ENCODE data around the gene PAX4. TPM values are rescaled to one million over a fixed set of nuclear protein-coding genes. Genes with fewer than 3 reads are reported as not detected.

PAX4 gene
- total RNA-seq, 2 donors from 2014 or later = not detected

DNA sequence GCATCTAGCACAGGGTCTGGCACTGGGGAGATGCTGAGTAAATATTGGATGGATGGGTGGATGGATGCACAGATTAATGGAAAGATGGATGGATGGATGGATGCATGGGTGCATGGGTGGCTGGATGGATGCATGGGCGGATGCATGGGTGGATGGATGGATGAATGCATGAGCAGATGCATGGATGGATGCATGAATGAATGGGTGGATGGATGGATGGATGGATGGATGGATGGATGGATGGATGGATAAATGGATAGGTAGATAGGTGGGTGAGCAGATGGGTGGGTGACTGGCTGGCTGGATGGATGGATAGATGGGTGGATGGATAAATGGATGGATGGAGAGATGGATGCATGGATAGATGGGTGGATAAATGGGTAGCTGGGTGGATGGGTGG is 5.7 kb downstream of the PAX4 start:
- Histone ChIP-seq H3K27ac (no peak overlapping the region), H3K27me3 (no peaks in the 10 kb centered on the region)

DNA sequence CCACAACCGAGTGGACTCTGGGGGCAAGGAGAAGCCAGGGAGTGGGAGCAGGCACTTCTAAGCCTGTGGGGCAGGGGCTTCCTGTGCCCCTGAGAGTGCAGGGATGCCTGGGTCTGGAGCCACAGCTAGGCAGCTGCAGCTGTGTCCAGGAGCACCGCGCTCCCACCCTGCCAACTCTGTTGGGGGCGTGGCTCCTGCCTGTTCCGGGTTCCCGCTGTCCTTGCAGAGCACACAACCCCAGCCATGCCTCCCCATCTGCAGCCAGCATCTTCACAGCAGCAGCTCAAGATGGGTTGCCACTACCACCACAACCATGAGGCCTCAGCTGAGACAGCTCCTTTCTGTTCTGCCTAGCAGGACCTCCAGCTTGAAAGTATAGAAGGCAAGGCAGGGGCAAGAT is 8.6 kb downstream of the PAX4 start:
- Histone ChIP-seq H3K27me3 (no peaks in the 10 kb centered on the region), H3K4me3 (no peak overlapping the region), H3K9me3 (peaks cover 0 to 12% of the 10 kb centered on the region in 2 donors), H3K36me3 (no peaks in the 10 kb centered on the region), H3K4me1 (no peaks in the 10 kb centered on the region), H3K27ac (no peak overlapping the region)
- TF ChIP-seq, protein P1, sequence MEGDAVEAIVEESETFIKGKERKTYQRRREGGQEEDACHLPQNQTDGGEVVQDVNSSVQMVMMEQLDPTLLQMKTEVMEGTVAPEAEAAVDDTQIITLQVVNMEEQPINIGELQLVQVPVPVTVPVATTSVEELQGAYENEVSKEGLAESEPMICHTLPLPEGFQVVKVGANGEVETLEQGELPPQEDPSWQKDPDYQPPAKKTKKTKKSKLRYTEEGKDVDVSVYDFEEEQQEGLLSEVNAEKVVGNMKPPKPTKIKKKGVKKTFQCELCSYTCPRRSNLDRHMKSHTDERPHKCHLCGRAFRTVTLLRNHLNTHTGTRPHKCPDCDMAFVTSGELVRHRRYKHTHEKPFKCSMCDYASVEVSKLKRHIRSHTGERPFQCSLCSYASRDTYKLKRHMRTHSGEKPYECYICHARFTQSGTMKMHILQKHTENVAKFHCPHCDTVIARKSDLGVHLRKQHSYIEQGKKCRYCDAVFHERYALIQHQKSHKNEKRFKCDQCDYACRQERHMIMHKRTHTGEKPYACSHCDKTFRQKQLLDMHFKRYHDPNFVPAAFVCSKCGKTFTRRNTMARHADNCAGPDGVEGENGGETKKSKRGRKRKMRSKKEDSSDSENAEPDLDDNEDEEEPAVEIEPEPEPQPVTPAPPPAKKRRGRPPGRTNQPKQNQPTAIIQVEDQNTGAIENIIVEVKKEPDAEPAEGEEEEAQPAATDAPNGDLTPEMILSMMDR (IDR thresholded peaks at IDR 0.05) = no peak
- DNase-seq (ENCODE audit: low spot score) = no peak

More for the DNA sequence above, 5.7 kb downstream of the PAX4 start:
- H3K4me3 ChIP-seq = no peak overlapping the region
- peak; percentile 16 for DNase-seq (ENCODE audit: low spot score)
- H3K4me1 ChIP-seq = no peaks in the 10 kb centered on the region
- no peaks in the 10 kb centered on the region for H3K36me3 ChIP-seq
- H3K9me3 ChIP-seq = peaks cover 0 to 12% of the 10 kb centered on the region in 2 donors
- TF ChIP-seq, protein P1 (IDR thresholded peaks at IDR 0.05) = no peak

DNA sequence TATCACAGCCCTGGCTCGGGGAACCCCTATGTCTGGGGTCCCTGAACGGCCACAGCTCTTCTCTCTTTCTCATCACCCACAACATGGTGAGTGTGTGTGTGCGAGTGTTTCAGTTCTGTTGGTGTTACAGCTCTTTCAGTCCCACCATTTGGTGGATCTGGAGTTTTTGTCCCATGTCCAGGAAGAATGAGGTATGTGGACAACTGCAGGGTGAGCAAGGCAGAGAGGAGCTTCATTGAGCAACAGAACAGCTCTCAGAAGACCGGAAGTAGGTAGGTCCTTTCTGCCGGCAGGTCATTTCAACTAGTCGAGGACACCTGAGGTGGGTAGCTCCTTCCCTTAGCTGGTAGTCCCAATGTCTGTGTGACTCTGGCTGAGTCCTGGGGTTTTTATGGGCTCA is 9.5 kb downstream of the PAX4 start:
- H3K9me3 ChIP-seq = peaks cover 0 to 12% of the 10 kb centered on the region in 2 donors
- H3K36me3 ChIP-seq = no peaks in the 10 kb centered on the region
- no peak overlapping the region for H3K4me3 ChIP-seq
- no peaks in the 10 kb centered on the region for H3K27me3 ChIP-seq
- H3K27ac ChIP-seq = no peak overlapping the region
- DNase-seq (ENCODE audit: low spot score) = no peak
- no peaks in the 10 kb centered on the region for H3K4me1 ChIP-seq
- TF ChIP-seq, protein P1 (IDR thresholded peaks at IDR 0.05) = no peak

DNA sequence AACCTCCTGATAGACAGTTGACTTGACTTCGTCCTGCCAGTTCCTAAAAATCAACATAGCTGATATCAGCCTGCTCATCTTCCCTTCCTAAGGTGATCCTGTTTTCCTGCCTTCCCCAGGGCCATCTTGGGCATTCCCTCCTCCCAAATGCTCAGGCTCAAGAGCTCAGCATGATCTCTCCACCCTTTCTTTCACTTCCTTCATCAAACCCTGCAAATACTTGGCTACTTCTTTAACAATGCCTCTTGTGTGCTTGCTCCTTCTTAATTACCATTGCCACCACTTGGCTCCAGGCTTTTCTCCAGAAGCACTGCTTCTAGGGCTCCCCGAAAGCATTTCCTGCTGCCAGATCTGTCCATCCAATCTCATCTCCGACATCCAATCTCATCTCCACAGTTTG is 17.1 kb downstream of the PAX4 start:
- H3K4me3 ChIP-seq = no peak overlapping the region
- no peaks in the 10 kb centered on the region for H3K36me3 ChIP-seq
- TF ChIP-seq, protein P1 (IDR thresholded peaks at IDR 0.05) = no peak

DNA sequence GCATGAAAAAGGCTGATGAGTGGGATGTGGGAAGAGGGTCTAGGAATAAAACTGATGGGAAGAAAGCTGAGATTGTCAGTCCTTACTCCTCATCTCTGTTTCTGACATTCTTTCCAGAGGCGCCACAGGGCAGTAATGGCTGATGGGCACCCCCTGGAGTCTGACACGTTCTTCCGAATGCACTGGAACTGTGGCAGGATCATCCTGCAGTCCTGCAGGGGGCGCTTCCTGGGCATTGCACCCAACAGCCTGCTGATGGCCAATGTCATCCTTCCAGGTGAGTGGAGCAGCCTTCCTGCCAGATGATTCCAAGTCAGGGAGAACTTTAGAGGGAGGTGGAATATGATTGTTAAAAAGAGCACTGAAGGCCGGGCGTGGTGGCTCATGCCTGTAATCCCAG is 19.6 kb downstream of the PAX4 start:
- no peak for DNase-seq (ENCODE audit: low spot score)
- Histone ChIP-seq H3K4me3 (no peak overlapping the region), H3K36me3 (no peaks in the 10 kb centered on the region), H3K9me3 (no peaks in the 10 kb centered on the region), H3K27ac (no peak overlapping the region), H3K27me3 (no peaks in the 10 kb centered on the region), H3K4me1 (no peaks in the 10 kb centered on the region)
- TF ChIP-seq, protein P1 (IDR thresholded peaks at IDR 0.05) = no peak

More for the DNA sequence above, 17.1 kb downstream of the PAX4 start:
- Histone ChIP-seq H3K4me1 (no peaks in the 10 kb centered on the region), H3K9me3 (no peaks in the 10 kb centered on the region), H3K27me3 (no peaks in the 10 kb centered on the region), H3K27ac (no peak overlapping the region)
- DNase-seq (ENCODE audit: low spot score) = no peak

DNA sequence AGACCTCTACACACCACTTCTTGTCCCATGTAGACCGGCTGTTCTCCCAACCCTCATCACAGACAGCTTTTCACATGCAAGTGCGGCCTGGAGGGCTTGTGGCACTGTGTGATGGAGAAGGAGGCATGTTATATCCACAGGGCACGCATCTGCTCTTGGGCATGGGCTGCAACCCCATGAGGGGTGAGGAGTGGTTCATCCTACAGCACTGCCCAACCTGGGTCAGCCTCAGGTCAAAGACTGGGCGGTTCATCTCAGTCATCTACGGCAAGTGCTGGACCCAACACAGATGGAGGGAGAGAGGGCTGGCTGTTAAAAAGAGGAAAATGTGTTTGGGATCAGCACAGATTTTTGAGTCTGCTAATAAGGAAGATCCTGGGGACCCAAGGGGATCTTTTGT is 22.2 kb downstream of the PAX4 start:
- H3K27me3 ChIP-seq = no peaks in the 10 kb centered on the region
- no peaks in the 10 kb centered on the region for H3K4me1 ChIP-seq
- no peak for DNase-seq (ENCODE audit: low spot score)
- no peak overlapping the region for H3K27ac ChIP-seq
- no peaks in the 10 kb centered on the region for H3K9me3 ChIP-seq
- peaks cover 14% of the 10 kb centered on the region for H3K36me3 ChIP-seq
- no peak overlapping the region for H3K4me3 ChIP-seq
- TF ChIP-seq, protein P1 (IDR thresholded peaks at IDR 0.05) = no peak
